Fibroblast of skin of scalp (primary cell): ENCODE measurements around the gene NDUFS6.
"Not testable (repeated sequence)": the region's sequence is repeated elsewhere in the genome, so short reads cannot be mapped to it uniquely, and the experiment has no call there.

Source experiments
- DNase-seq: peaks from one replicate; pipeline ENCODE4 v3.0.0-alpha.2; 2013

The NDUFS6 gene

GRCh38 chr5:1784197-1785050 is 16.8 kb upstream of the NDUFS6 start:
- no peak for DNase-seq

- DNase-seq: no peak
Measured at GRCh38 chr5:1785062-1785461, 16.1 kb upstream of the NDUFS6 start.

GRCh38 chr5:1785984-1786383 is 15.2 kb upstream of the NDUFS6 start:
- no peak for DNase-seq

- DNase-seq: no peak
Measured at GRCh38 chr5:1786621-1787471, 14.4 kb upstream of the NDUFS6 start.

GRCh38 chr5:1787472-1788047 is 13.6 kb upstream of the NDUFS6 start:
- DNase-seq: no peak

GRCh38 chr5:1788200-1788599 is 13.0 kb upstream of the NDUFS6 start:
- DNase-seq: no peak

GRCh38 chr5:1788828-1789227 is 12.4 kb upstream of the NDUFS6 start:
- no peak for DNase-seq

- peak; percentile 62 for DNase-seq
Measured at GRCh38 chr5:1789438-1789833, 11.8 kb upstream of the NDUFS6 start.

- peak; percentile 66 for DNase-seq
Measured at GRCh38 chr5:1789834-1790471, 11.3 kb upstream of the NDUFS6 start.

GRCh38 chr5:1791176-1791575 is 10.0 kb upstream of the NDUFS6 start:
- no peak for DNase-seq

- peak; percentile 71 for DNase-seq
Measured at GRCh38 chr5:1792842-1793266, 8.4 kb upstream of the NDUFS6 start.

GRCh38 chr5:1793301-1793740 is 7.9 kb upstream of the NDUFS6 start:
- DNase-seq: peak; percentile 44

GRCh38 chr5:1793966-1794900 is 7.0 kb upstream of the NDUFS6 start:
- DNase-seq: peak; percentile 81

GRCh38 chr5:1794901-1795290 is 6.3 kb upstream of the NDUFS6 start:
- DNase-seq: no peak

GRCh38 chr5:1795506-1795905 is 5.7 kb upstream of the NDUFS6 start:
- DNase-seq: no peak

GRCh38 chr5:1795931-1796330 is 5.3 kb upstream of the NDUFS6 start:
- no peak for DNase-seq

GRCh38 chr5:1796371-1797102 is 4.7 kb upstream of the NDUFS6 start:
- DNase-seq: no peak

- no peak for DNase-seq
Measured at GRCh38 chr5:1797103-1797800, 4.0 kb upstream of the NDUFS6 start.

GRCh38 chr5:1797855-1798254 is 3.4 kb upstream of the NDUFS6 start:
- no peak for DNase-seq

- DNase-seq: not testable (repeated sequence)
Measured at GRCh38 chr5:1798589-1798988, 2.6 kb upstream of the NDUFS6 start.
